ENCODE measurements around the gene OBSL1.

OBSL1 gene

DNA sequence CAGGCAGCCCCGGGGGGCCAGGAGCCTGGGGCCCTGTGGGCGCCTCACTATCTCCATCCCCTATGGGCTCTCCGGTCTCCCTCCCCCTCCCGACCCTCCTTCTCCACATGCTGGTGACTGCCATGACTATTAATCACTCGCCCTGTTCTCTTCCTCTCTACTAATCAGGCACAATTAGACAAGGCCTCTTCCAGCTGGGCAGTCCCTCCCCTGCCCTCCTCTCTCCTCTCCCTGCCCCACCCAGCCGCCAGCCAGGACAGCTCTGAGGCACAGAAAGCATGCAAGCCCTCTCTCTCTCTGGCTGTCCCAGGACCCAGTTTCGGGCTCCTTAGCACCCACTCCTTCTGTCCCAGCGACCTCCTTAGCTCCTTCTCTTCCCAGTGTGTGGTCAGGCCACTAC, 51.3 kb downstream of the OBSL1 start:
- no peak for DNase-seq (ENCODE audit: extremely low read depth, low read depth)
- TF ChIP-seq, protein P1, sequence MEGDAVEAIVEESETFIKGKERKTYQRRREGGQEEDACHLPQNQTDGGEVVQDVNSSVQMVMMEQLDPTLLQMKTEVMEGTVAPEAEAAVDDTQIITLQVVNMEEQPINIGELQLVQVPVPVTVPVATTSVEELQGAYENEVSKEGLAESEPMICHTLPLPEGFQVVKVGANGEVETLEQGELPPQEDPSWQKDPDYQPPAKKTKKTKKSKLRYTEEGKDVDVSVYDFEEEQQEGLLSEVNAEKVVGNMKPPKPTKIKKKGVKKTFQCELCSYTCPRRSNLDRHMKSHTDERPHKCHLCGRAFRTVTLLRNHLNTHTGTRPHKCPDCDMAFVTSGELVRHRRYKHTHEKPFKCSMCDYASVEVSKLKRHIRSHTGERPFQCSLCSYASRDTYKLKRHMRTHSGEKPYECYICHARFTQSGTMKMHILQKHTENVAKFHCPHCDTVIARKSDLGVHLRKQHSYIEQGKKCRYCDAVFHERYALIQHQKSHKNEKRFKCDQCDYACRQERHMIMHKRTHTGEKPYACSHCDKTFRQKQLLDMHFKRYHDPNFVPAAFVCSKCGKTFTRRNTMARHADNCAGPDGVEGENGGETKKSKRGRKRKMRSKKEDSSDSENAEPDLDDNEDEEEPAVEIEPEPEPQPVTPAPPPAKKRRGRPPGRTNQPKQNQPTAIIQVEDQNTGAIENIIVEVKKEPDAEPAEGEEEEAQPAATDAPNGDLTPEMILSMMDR (IDR thresholded peaks at IDR 0.05; ENCODE audit: low read depth, low read length), result no peak

- DNase-seq (ENCODE audit: extremely low read depth, low read depth), result no peak
- TF ChIP-seq, protein P1 (IDR thresholded peaks at IDR 0.05; ENCODE audit: low read depth, low read length), result no peak
These were observed 51.8 kb downstream of the OBSL1 start for GRCh38 chr2:219519526-219519916.

DNA sequence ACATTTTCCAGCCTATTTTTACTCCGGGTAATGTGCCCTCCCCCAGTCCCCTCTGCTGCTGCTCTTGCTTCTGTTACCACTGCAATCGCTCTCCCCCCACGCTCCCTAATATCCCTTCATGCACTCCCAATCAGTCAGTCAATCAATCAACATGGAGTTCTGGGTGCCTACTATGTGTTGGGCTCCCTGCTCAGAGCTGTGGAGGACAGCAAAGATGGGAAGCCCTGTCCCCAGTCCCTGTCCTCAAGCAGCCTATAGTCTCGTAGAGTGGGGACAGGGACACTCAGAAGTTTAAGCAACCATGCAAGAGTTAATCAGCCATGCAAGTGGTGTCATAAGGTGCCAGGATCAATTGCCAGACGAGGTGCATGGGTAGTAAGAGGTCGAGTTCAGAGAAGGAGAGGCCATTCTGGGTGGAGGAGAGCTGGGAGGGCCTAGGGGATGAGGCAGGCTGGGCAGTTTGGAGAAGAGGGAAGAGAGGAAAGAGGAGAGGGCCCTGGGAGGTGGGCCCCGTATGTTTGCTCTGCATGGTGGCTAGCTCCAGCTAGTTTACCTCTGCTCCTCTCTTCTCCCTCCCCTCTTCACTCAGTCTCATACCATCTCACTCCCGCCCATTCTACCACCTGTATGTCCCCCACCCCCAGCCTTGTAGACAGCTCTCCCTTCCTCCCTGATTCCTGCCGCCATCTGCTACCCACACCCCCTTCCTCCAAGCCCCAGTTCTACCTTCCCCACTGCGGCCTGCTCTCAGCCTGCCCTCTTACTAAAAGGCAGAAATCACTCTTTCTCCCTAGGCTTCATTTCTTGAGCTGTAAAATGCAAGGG, 53.2 kb downstream of the OBSL1 start:
- TF ChIP-seq, protein P1 (IDR thresholded peaks at IDR 0.05; ENCODE audit: low read depth, low read length), result no peak
- no peak for DNase-seq (ENCODE audit: extremely low read depth, low read depth)

DNA sequence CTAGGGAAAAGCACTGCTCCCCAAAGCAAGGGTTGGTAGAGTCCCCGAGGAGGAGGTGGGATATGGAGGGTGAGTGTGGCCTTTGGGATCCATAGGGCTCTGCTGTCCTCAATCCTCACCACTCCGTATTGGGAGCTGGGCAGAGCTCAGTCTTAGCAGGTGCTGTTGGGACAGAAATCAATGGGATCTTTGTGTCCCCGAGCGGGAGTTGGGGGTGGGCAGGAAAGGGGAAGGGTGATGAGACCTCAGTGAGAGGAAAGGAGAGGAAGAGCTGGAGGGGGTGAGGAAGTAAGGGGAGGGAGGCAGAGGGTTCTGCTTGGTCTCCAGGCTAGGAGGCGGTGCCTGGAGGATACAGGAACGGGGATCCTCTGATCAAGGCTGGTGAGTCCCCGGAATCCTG, 54.5 kb downstream of the OBSL1 start:
- TF ChIP-seq, protein P1 (IDR thresholded peaks at IDR 0.05; ENCODE audit: low read depth, low read length), result no peak
- no peak for DNase-seq (ENCODE audit: extremely low read depth, low read depth)

- no peak for DNase-seq (ENCODE audit: extremely low read depth, low read depth)
- TF ChIP-seq, protein P1 (IDR thresholded peaks at IDR 0.05; ENCODE audit: low read depth, low read length), result no peak
These were observed 55.3 kb downstream of the OBSL1 start for GRCh38 chr2:219515874-219516629.

- TF ChIP-seq, protein P1 (IDR thresholded peaks at IDR 0.05; ENCODE audit: low read depth, low read length), result no peak
- DNase-seq (ENCODE audit: extremely low read depth, low read depth), result no peak
These were observed 56.5 kb downstream of the OBSL1 start for GRCh38 chr2:219514836-219515235.

- DNase-seq (ENCODE audit: extremely low read depth, low read depth), result no peak
- TF ChIP-seq, protein P1 (IDR thresholded peaks at IDR 0.05; ENCODE audit: low read depth, low read length), result no peak
These were observed 57.1 kb downstream of the OBSL1 start, which contains the start of gene ASIC4 for GRCh38 chr2:219514196-219514761. TSS of gene ASIC4 (plus strand) at chr2:219514482. CDS start at chr2:219514725, 243 bp downstream.

Data from AG09319 (cell line).